Memory B cell (primary cell): ENCODE data around the gene CENPF.
A peak's percentile ranks its signal among the peaks of the same experiment; 100 is the strongest.
"Not testable (repeated sequence)": the region's sequence is repeated elsewhere in the genome, so short reads cannot be mapped to it uniquely, and the experiment has no call there.

Source experiments
- ATAC-seq: fragments of 150-1000 bp; cut with Tn5 transposase; 2 replicates; pipeline ENCODE4 v1.10.0; 2021; ENCODE audit warnings: low read depth, mild to moderate bottlenecking, moderate library complexity
- DNase-seq, 2 donors: peaks; one replicate each; pipeline ENCODE4 v3.0.0; 2022; ENCODE audit warnings: low spot score in 2 of 2
- H3K27ac Mint-ChIP-seq: one replicate; pipeline ENCODE4 v1.8.0; 2022; ENCODE audit warnings: mild to moderate bottlenecking, moderate library complexity, mixed read lengths
- H3K27me3 Mint-ChIP-seq: one replicate; pipeline ENCODE4 v1.8.0; 2022; ENCODE audit warnings: mixed read lengths
- H3K36me3 Mint-ChIP-seq: one replicate; pipeline ENCODE4 v1.8.0; 2022; ENCODE audit warnings: mild to moderate bottlenecking, mixed read lengths
- H3K4me1 Mint-ChIP-seq: one replicate; pipeline ENCODE4 v1.8.0; 2022; ENCODE audit warnings: mixed read lengths
- H3K4me3 Mint-ChIP-seq: one replicate; pipeline ENCODE4 v1.8.0; 2022; ENCODE audit warnings: mild to moderate bottlenecking, moderate library complexity, mixed read lengths
- H3K9me3 Mint-ChIP-seq: one replicate; pipeline ENCODE4 v1.8.0; 2022; ENCODE audit warnings: mixed read lengths

The CENPF gene

DNA sequence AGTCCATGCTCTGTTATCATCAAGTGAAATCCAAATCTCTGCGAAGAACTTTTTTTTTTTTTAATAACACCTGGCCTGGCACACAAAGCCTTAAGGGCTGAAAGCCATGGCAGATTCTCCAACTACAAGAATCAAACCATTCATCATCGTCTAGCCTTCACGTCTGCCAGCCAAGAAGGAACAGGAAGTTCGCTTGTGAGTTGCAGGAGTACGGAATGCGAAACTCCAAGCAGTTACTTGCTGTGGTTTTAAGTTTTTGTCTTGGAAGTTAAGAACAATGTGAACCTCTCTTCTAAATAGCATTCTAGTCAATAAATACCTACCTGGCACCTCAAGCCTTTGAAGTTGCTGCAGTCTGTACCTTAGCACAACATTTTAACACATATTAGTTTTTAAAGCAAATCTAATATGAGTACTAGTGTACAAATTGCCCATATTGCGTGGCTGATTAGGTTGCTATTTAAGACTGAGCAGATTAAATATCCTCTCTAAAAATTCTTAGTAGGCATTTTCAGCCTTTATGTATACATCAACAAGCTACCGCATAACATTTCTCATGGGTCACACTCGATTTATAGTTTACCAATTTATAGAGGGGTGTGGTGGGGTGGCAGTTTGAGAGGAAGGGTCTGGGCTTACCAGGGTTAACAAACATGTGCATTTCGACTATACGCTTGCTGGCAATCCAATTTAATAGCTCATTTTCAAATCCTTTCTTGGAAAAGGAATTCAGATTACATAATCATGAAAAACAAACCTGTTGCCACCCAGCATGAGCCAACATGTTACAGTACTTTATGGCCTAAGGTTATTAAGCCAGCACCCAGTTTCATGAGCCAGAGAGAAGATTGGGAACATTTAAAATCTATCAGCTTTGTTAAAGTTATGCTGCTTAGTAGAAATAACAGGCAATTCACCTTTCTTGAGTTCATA, 29.3 kb upstream of the CENPF start:
- peaks cover 9% of the 10 kb centered on the region for H3K9me3 Mint-ChIP-seq
- no peak for ATAC-seq
- peaks cover 6% of the 10 kb centered on the region for H3K27me3 Mint-ChIP-seq
- no peaks in the 10 kb centered on the region for H3K4me1 Mint-ChIP-seq
- H3K4me3 Mint-ChIP-seq = no peak overlapping the region
- no peak overlapping the region for H3K27ac Mint-ChIP-seq
- no peak for DNase-seq
- peaks cover 8% of the 10 kb centered on the region for H3K36me3 Mint-ChIP-seq

DNA sequence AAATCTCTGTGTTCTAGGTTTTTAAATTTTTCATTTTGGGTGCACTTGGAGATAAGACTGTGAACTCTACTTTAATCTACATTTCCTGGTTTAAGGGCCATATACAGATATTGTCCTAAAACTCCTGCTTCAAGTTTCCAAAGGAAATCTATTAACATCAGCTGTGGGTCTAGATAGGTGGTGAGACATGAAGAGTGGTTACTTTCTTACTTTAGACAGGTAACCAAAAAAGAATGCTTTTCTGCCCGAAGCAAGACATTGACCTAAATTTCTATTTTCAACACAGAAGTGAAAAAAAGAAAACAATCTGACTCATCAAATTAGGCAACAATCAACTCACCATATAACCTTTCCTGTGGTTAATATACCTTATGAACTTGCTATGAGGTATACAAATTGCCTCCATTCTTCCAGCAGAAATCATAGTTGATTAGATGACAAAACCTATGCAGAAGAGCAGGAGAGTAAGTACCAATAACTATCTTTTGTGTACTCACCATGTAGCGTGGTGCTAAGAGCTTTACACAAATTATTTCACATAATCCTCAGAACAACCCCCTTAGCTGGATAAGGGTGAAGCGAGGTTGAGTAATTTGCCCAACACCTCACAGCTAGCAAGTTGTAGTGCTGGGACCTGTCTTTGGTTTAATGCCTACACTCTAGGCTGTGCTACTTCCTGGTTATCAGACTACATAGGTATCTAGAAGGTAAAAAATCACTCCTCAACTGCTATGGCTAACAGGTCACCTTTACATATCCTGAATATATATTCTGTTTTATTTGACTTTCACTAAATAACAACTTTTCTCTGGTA, 28.2 kb upstream of the CENPF start:
- H3K27ac Mint-ChIP-seq = no peak overlapping the region
- H3K4me3 Mint-ChIP-seq = no peak overlapping the region
- H3K27me3 Mint-ChIP-seq = peaks cover 3% of the 10 kb centered on the region
- H3K4me1 Mint-ChIP-seq = peaks cover 3% of the 10 kb centered on the region
- ATAC-seq (no peak), DNase-seq (no peak)
- H3K9me3 Mint-ChIP-seq = peaks cover 9% of the 10 kb centered on the region
- peaks cover 8% of the 10 kb centered on the region for H3K36me3 Mint-ChIP-seq

DNA sequence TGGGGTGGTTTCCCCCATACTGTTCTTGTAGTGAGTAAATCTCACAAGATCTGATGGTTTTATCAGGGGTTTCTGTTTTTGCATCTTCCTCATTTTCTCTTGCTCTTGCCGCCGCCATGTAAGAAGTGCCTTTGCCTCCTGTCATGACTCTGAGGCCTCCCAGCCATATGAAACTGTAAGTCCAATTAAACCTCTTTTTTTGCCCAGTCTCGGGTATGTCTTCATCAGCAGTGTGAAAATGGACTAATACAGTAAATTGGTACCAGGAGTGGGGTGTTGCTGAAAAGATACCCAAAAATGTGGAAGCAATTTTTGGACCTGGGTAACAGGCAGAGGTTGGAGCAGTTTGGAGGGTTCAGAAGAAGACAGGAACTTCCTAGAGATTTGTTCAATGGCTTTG, 26.9 kb upstream of the CENPF start:
- not testable (repeated sequence) for DNase-seq, H3K9me3 Mint-ChIP-seq, H3K36me3 Mint-ChIP-seq, H3K27me3 Mint-ChIP-seq, H3K27ac Mint-ChIP-seq, H3K4me3 Mint-ChIP-seq, H3K4me1 Mint-ChIP-seq, ATAC-seq

- Mint-ChIP-seq H3K27me3 (peaks cover 5% of the 10 kb centered on the region), H3K4me1 (peaks cover 3% of the 10 kb centered on the region), H3K9me3 (peaks cover 9% of the 10 kb centered on the region), H3K4me3 (no peak overlapping the region), H3K36me3 (peaks cover 8% of the 10 kb centered on the region), H3K27ac (no peak overlapping the region)
- ATAC-seq = peak; percentile 59
- DNase-seq = no peak
Measured at GRCh38 chr1:214579183-214579582, 23.8 kb upstream of the CENPF start.

DNA sequence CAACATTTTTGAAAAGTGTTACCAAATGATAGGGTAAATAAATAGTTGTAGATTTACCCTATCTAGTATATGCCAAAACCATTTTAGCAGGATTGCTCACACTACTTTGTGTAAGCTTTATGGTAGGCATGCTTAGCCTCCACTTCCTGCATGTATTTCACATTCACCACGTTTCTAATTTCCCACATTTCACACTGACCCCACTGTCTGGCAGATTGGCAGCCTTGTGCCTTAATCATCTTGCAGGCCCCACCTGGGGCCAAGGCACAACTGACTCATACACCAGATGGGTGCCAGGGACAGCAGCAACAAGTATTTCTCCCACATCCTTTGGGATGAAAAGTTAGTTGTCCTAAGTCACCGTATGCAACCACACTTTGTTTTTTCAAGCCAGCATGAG, 21.2 kb upstream of the CENPF start:
- H3K9me3 Mint-ChIP-seq = no peaks in the 10 kb centered on the region
- peaks cover 3% of the 10 kb centered on the region for H3K4me1 Mint-ChIP-seq
- DNase-seq (no peak), ATAC-seq (no peak)
- H3K27me3 Mint-ChIP-seq = peaks cover 5% of the 10 kb centered on the region
- H3K27ac Mint-ChIP-seq = no peak overlapping the region
- no peaks in the 10 kb centered on the region for H3K36me3 Mint-ChIP-seq
- no peak overlapping the region for H3K4me3 Mint-ChIP-seq

DNA sequence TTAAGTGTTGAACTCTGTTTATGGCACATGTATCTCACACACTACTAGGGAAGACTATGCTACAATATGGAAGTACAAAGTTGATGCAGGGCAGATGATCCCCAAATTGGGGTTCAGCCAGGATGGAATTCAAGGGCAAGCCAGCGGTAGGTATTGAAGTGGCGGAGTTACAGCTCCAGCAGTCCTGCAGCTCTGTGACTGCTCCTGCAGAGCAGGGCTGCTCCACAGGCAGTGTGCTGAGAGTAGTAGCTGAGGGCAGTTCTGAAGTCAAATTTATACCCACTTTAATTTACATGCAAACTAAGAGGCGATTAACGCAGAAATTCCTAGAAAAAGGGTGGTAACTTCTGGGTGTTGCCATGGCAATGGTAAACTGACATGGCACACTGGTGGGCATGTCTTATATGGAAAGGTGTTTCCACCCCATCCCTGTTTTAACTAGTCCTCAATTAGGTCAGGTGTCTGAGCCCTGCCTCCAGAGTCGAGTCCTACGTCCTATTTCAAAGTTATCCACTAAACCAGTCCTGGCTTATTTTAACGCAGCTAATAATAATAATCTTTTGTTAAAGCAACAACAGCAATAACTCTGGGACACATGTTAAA, 20.6 kb upstream of the CENPF start:
- peaks cover 5% of the 10 kb centered on the region for H3K27me3 Mint-ChIP-seq
- no peaks in the 10 kb centered on the region for H3K9me3 Mint-ChIP-seq
- no peak for ATAC-seq
- no peak overlapping the region for H3K4me3 Mint-ChIP-seq
- peaks cover 3% of the 10 kb centered on the region for H3K4me1 Mint-ChIP-seq
- no peaks in the 10 kb centered on the region for H3K36me3 Mint-ChIP-seq
- no peak for DNase-seq
- no peak overlapping the region for H3K27ac Mint-ChIP-seq

GRCh38 chr1:214583113-214583512, 19.9 kb upstream of the CENPF start:
- no peak overlapping the region for H3K4me3 Mint-ChIP-seq
- no peak for ATAC-seq
- peaks cover 5% of the 10 kb centered on the region for H3K27me3 Mint-ChIP-seq
- H3K9me3 Mint-ChIP-seq = no peaks in the 10 kb centered on the region
- no peak overlapping the region for H3K27ac Mint-ChIP-seq
- H3K4me1 Mint-ChIP-seq = peaks cover 3% of the 10 kb centered on the region
- H3K36me3 Mint-ChIP-seq = no peaks in the 10 kb centered on the region
- no peak for DNase-seq

DNA sequence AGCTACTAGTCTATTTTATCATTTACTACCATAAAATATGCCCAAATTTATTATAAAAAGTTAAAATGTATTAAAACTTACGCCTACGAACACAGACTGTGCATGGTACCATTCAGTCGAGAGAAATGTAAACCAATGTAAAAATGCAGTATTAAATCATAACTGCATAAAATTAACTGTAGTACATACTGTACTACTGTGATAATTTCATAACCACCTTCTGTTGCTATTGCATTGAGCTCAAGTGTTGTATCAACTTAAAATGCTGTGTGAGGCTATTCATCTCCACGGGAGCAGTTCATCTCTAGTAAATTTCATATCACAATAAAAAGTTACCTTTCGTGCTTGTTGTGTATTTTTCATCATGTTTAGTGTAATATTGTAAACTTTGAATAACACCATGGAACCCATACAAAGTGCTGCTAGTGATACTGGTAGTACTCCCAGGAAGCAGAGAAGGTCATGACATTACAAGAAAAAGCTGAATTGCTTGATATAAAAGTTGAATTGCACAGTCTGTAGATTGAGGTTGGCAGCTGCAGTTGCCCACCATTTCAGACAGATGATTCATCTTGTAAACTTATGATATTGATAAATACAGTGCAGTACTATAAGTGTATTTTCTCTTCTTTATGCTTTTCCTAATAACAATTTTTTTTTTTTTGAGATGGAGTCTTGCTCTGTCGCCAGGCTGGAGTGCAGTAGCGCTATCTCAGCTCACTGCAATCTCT, 19.0 kb upstream of the CENPF start:
- ATAC-seq (no peak), DNase-seq (no peak)
- Mint-ChIP-seq H3K36me3 (no peaks in the 10 kb centered on the region), H3K4me1 (peaks cover 3% of the 10 kb centered on the region), H3K27me3 (peaks cover 5% of the 10 kb centered on the region), H3K27ac (no peak overlapping the region), H3K4me3 (no peak overlapping the region), H3K9me3 (no peaks in the 10 kb centered on the region)

GRCh38 chr1:214584805-214585766, 17.9 kb upstream of the CENPF start:
- Mint-ChIP-seq H3K4me1 (no peaks in the 10 kb centered on the region), H3K9me3 (no peaks in the 10 kb centered on the region), H3K4me3 (no peak overlapping the region), H3K27me3 (peaks cover 7% of the 10 kb centered on the region), H3K36me3 (no peaks in the 10 kb centered on the region), H3K27ac (no peak overlapping the region)
- DNase-seq = no peak
- ATAC-seq = no peak

DNA sequence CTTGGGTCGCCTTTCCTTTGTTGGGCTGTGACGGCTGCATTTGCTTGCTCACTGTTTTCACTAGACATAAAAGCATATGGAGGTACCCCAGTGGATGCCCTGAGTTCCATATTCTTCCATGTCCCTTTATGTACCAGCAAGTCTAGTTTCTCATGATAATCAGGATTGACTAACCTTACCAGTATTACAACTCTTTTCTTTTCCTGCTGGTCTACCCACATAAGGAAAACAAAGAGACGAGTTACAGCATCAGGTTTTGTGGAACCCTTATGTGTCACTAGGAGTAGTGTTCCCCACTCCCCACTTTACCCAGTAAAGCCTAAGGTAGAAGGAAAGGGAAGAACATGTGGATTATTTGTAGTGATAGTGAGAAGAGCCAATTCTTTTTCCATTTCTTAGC, 16.4 kb upstream of the CENPF start:
- H3K36me3 Mint-ChIP-seq = no peaks in the 10 kb centered on the region
- H3K9me3 Mint-ChIP-seq = no peaks in the 10 kb centered on the region
- H3K4me1 Mint-ChIP-seq = no peaks in the 10 kb centered on the region
- no peak overlapping the region for H3K4me3 Mint-ChIP-seq
- H3K27me3 Mint-ChIP-seq = peaks cover 12% of the 10 kb centered on the region
- DNase-seq = no peak
- H3K27ac Mint-ChIP-seq = no peak overlapping the region
- no peak for ATAC-seq

DNA sequence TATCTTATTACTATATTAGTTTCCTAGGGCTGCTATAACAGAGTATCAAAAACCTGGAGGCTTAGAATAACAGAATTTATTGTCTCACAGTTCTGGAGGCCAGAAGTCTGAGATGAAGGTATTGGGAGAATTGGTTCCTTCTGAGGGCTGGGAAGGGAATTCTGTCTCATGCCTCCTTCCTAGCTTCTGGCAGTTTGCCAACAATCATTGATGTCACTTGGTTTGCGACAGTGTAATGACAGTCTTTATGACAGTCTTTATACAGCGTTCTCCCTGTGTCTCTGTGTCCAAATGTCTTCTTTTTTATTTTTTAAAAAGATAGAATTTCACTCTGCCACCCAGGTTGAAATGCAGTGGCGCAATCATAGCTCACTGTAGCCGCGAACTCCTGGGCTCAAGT, 15.8 kb upstream of the CENPF start:
- Mint-ChIP-seq H3K4me1 (no peaks in the 10 kb centered on the region), H3K4me3 (no peak overlapping the region), H3K36me3 (no peaks in the 10 kb centered on the region), H3K9me3 (no peaks in the 10 kb centered on the region), H3K27me3 (peaks cover 10% of the 10 kb centered on the region), H3K27ac (no peak overlapping the region)
- ATAC-seq (no peak), DNase-seq (no peak)

DNA sequence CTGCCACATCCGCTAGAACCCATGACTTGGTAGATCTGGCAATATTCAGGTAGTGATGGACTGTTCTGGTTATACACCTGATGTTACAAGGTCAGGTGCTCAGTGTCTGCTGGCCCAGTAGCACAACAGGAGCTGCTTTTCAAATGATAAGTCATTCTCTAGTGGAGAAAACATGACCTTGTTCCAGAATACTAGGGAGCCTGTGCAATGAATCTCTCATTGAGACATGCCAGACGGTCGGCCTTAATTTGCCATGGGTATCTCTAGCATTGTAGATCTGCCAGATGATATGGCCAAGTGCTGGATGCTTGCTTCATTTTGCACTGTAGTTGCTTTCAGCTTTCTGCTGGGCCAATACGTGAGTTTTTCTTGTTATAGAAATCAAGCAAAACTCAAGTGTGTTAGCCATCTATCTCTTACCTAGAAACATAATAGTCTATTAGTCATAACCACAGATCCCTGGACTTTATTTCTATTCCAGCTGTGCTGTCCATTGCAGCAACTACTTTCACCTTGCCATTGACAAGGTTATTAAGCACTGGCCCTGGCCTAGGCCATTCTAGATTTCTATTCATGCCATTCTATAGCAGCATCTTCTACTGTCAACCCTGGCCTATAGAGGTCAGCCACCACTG, 13.9 kb upstream of the CENPF start:
- ATAC-seq (no peak), DNase-seq (no peak)
- Mint-ChIP-seq H3K9me3 (no peaks in the 10 kb centered on the region), H3K4me3 (no peak overlapping the region), H3K36me3 (no peaks in the 10 kb centered on the region), H3K27ac (no peak overlapping the region), H3K27me3 (peaks cover 9% of the 10 kb centered on the region), H3K4me1 (no peaks in the 10 kb centered on the region)
